Subcutaneous adipose tissue (tissue), 4 donors: ENCODE data around the gene LRRC8C. TPM values are rescaled to one million over a fixed set of nuclear protein-coding genes. Genes with fewer than 3 reads are reported as not detected.

Experiments
- CTCF ChIP-seq: fragments of 450-650 bp; IDR thresholded peaks from one replicate; pipeline ENCODE4 v1.5.1; 2016; ENCODE audit warnings: low read depth, mild to moderate bottlenecking, control low read depth, antibody characterized with exemption, moderate library complexity
- total RNA-seq, 4 donors: library from RNA; depleted of rRNA; stranded (reverse); fragments of >200 nt; gene quantifications; one replicate each; pipeline ENCODE4 v1.1.0, GENCODE V29; 2016

The LRRC8C gene
- total RNA-seq, 4 donors from 2014 or later = 11.7 to 47.8 (median 22.1) TPM

GRCh38 chr1:89699451-89699986 lies 66.6 kb downstream of the LRRC8C start:
- TF ChIP-seq CTCF = no peak

- no peak for TF ChIP-seq CTCF
These were observed 68.9 kb downstream of the LRRC8C start for GRCh38 chr1:89701746-89702241.

GRCh38 chr1:89702520-89703045 lies 69.7 kb downstream of the LRRC8C start:
- TF ChIP-seq CTCF = no peak

GRCh38 chr1:89703469-89703868 lies 70.5 kb downstream of the LRRC8C start:
- TF ChIP-seq CTCF = no peak

- TF ChIP-seq CTCF = no peak
These were observed 71.1 kb downstream of the LRRC8C start for GRCh38 chr1:89704014-89704413.

- TF ChIP-seq CTCF = no peak
These were observed 73.2 kb downstream of the LRRC8C start for GRCh38 chr1:89705901-89706699.

- TF ChIP-seq CTCF = no peak
These were observed 73.7 kb downstream of the LRRC8C start for GRCh38 chr1:89706700-89707012.
